GM19043 (cell line): ENCODE data around the gene ALKBH1.
"Not testable (repeated sequence)": the region's sequence is repeated elsewhere in the genome, so short reads cannot be mapped to it uniquely, and the experiment has no call there.

Experiments used
- ATAC-seq: cut with Tn5 transposase; IDR thresholded peaks from one replicate; pipeline ENCODE4 v1.9.1; 2021; ENCODE audit warnings: low read depth; ENCODE audit not compliant: unreplicated experiment

The ALKBH1 gene

DNA sequence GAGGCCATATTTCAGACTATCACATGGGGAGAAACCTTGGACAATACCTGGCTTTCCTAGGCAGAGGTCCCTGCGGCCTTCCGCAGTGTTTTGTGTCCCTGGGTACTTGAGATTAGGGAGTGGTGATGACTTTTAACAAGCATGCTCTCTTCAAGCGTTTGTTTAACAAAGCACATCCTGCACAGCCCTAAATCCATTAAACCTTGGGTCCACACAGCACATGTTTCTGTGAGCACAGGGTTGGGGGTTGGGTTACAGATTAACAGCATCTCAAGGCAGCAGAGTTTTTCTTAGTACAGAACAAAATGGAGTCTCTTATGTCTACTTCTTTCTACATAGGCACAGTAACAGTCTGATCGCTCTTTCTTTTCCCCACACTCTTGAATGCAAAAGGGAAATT lies 72.0 kb downstream of the ALKBH1 start:
- ATAC-seq = not testable (repeated sequence)

GRCh38 chr14:77635466-77635865 lies 72.4 kb downstream of the ALKBH1 start:
- not testable (repeated sequence) for ATAC-seq

- no peak for ATAC-seq
Observed at GRCh38 chr14:77630111-77630510, 77.7 kb downstream of the ALKBH1 start.

- ATAC-seq = no peak
Observed at GRCh38 chr14:77625360-77625759, 82.5 kb downstream of the ALKBH1 start.

DNA sequence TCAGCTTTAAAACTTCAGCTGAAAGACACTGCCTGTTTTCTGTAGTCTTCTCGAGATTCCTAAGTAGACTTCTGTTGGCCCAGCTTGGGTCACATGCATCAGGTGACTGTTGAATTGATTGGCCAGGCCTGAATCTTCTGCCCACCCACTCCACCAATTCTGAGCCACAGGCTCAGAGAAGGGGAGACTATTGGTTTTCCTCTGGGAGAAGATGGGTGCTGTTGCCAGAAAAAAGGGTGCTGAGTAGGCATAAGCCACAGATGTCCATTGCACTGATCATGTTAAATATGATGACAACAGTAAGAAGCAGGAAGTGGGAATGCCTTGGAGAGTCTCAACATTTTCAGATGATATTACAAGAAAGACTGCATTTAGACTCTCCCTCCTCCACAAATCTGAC lies 84.6 kb downstream of the ALKBH1 start:
- ATAC-seq = no peak
